Measurements from ENCODE around the gene SH3BP4.

The SH3BP4 gene

GRCh38 chr2:235064976-235065375 lies 113.2 kb downstream of the SH3BP4 start:
- no peak overlapping the region for H3K4me3 ChIP-seq

DNA sequence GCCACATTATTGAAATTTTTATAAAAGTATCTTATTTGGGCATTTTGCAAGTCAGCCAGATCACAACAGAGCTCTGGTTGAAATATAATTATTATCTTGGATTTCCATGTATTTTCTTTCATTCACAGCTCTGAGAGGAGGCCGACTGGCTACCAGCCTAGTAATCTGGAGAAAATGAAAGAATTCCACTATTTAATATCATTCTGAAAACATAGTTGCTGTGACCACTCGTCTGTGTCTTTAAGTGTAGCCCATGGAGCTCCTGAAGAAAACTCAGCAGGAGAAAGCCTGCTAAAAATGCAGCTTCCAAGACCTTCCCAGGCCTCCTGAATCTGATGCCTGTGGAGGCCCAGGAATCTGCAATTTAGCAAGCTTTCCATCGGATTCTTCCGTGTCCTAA lies 114.7 kb downstream of the SH3BP4 start:
- Histone ChIP-seq H3K27ac (no peak overlapping the region), H3K4me1 (no peaks in the 10 kb centered on the region), H3K27me3 (no peaks in the 10 kb centered on the region), H3K4me2 (no peak overlapping the region), H3K4me3 (no peak overlapping the region), H3K9me3 (no peaks in the 10 kb centered on the region), H3K36me3 (no peaks in the 10 kb centered on the region), H3K9ac (no peak overlapping the region), H4K20me1 (no peaks in the 10 kb centered on the region)
- TF ChIP-seq Cebpa-rat (IDR thresholded peaks at IDR 0.05): no peak

More at GRCh38 chr2:235064976-235065375, 113.2 kb downstream of the SH3BP4 start:
- Histone ChIP-seq H3K27me3 (no peaks in the 10 kb centered on the region), H3K4me1 (no peaks in the 10 kb centered on the region), H3K27ac (no peak overlapping the region), H3K9me3 (no peaks in the 10 kb centered on the region), H4K20me1 (no peaks in the 10 kb centered on the region), H3K9ac (no peak overlapping the region), H3K4me2 (no peak overlapping the region), H3K36me3 (no peaks in the 10 kb centered on the region)
- no peak for TF ChIP-seq Cebpa-rat (IDR thresholded peaks at IDR 0.05)

DNA sequence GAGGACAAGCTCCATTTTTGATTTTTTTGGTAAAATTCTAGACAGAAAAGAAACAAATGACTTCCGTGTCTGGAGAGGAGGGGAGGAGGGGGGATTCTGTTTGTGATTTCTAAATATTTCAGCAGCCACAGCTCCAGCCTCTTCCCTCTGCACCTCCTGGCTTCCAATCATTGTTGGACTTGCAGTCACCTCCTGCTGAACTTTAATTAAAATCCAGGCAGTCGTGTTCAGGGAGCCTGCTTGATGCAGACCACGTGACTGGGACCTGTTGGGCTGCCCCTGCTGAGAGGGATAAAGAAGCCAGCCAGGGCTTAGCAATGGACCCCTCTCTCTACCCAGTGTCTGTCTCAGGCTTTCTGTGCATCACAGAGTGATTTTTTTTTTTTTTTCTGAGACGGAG lies 115.1 kb downstream of the SH3BP4 start:
- TF ChIP-seq Cebpa-rat (IDR thresholded peaks at IDR 0.05): no peak
- no peak overlapping the region for H3K27ac ChIP-seq
- no peaks in the 10 kb centered on the region for H3K36me3 ChIP-seq
- H3K4me1 ChIP-seq: no peaks in the 10 kb centered on the region
- no peak overlapping the region for H3K9ac ChIP-seq
- H4K20me1 ChIP-seq: no peaks in the 10 kb centered on the region
- no peak overlapping the region for H3K4me2 ChIP-seq
- no peak overlapping the region for H3K4me3 ChIP-seq
- no peaks in the 10 kb centered on the region for H3K9me3 ChIP-seq
- H3K27me3 ChIP-seq: no peaks in the 10 kb centered on the region

- H3K36me3 ChIP-seq: no peaks in the 10 kb centered on the region
- no peak overlapping the region for H3K9ac ChIP-seq
- no peak overlapping the region for H3K4me3 ChIP-seq
- no peaks in the 10 kb centered on the region for H3K9me3 ChIP-seq
- no peak overlapping the region for H3K4me2 ChIP-seq
- H4K20me1 ChIP-seq: no peaks in the 10 kb centered on the region
- H3K27me3 ChIP-seq: no peaks in the 10 kb centered on the region
- TF ChIP-seq Cebpa-rat (IDR thresholded peaks at IDR 0.05): no peak
- peaks cover 9% of the 10 kb centered on the region for H3K4me1 ChIP-seq
- H3K27ac ChIP-seq: no peak overlapping the region
These were observed 116.9 kb downstream of the SH3BP4 start for GRCh38 chr2:235068701-235069100.

- peaks cover 23% of the 10 kb centered on the region for H3K4me1 ChIP-seq
- no peak overlapping the region for H3K4me3 ChIP-seq
- no peaks in the 10 kb centered on the region for H3K36me3 ChIP-seq
- no peak overlapping the region for H3K9ac ChIP-seq
- no peak for TF ChIP-seq Cebpa-rat (IDR thresholded peaks at IDR 0.05)
- no peaks in the 10 kb centered on the region for H3K27me3 ChIP-seq
- no peak overlapping the region for H3K4me2 ChIP-seq
- H3K27ac ChIP-seq: no peak overlapping the region
- no peaks in the 10 kb centered on the region for H4K20me1 ChIP-seq
- no peaks in the 10 kb centered on the region for H3K9me3 ChIP-seq
These were observed 118.4 kb downstream of the SH3BP4 start for GRCh38 chr2:235070063-235070706.

GRCh38 chr2:235073868-235074413 lies 122.1 kb downstream of the SH3BP4 start:
- Histone ChIP-seq H3K27ac (no peak overlapping the region), H3K4me2 (peak overlapping the region; percentile 60), H3K9ac (peak overlapping the region; percentile 53; the same call in 1 of the 2 replicates), H3K4me1 (peaks cover 26% of the 10 kb centered on the region), H3K36me3 (no peaks in the 10 kb centered on the region), H3K4me3 (no peak overlapping the region), H3K27me3 (no peaks in the 10 kb centered on the region), H3K9me3 (no peaks in the 10 kb centered on the region), H4K20me1 (no peaks in the 10 kb centered on the region)
- TF ChIP-seq Cebpa-rat (IDR thresholded peaks at IDR 0.05): no peak

DNA sequence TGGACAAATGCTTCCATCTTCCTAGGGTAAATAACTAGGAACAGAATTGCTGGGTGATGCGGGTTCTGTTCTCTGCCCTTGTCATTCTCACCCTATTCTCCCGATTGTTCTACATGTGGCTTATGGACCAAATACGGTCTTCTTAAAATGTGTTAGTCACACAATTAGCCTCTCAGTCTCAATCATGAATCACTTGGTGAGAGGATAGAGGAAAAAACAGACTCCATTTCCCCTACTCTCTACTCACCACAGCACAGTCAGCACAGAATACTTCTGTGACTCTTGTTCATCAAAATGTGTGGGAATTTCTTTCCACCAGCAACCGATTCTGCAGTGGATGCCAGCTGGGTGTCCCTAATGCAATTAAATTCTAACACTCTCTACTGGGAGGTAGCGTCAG lies 125.2 kb downstream of the SH3BP4 start:
- Histone ChIP-seq H4K20me1 (no peaks in the 10 kb centered on the region), H3K4me3 (no peak overlapping the region), H3K27ac (no peak overlapping the region), H3K4me2 (no peak overlapping the region), H3K9ac (no peak overlapping the region), H3K36me3 (no peaks in the 10 kb centered on the region), H3K4me1 (peaks cover 26% of the 10 kb centered on the region), H3K9me3 (peaks cover 11% of the 10 kb centered on the region; the same call in 1 of the 2 replicates), H3K27me3 (no peaks in the 10 kb centered on the region)
- TF ChIP-seq Cebpa-rat (IDR thresholded peaks at IDR 0.05): no peak

GRCh38 chr2:235078182-235078581 lies 126.4 kb downstream of the SH3BP4 start:
- H3K4me2 ChIP-seq: no peak overlapping the region
- H3K36me3 ChIP-seq: no peaks in the 10 kb centered on the region
- no peak overlapping the region for H3K27ac ChIP-seq
- TF ChIP-seq Cebpa-rat (IDR thresholded peaks at IDR 0.05): no peak
- no peak overlapping the region for H3K4me3 ChIP-seq
- H3K27me3 ChIP-seq: no peaks in the 10 kb centered on the region
- H3K9me3 ChIP-seq: peaks cover 12% of the 10 kb centered on the region; the same call in 1 of the 2 replicates
- H3K4me1 ChIP-seq: peaks cover 22% of the 10 kb centered on the region
- H4K20me1 ChIP-seq: no peaks in the 10 kb centered on the region
- H3K9ac ChIP-seq: no peak overlapping the region

- H3K9ac ChIP-seq: no peak overlapping the region
- no peaks in the 10 kb centered on the region for H4K20me1 ChIP-seq
- H3K36me3 ChIP-seq: no peaks in the 10 kb centered on the region
- peaks cover 14% of the 10 kb centered on the region for H3K4me1 ChIP-seq
- H3K27ac ChIP-seq: no peak overlapping the region
- TF ChIP-seq Cebpa-rat (IDR thresholded peaks at IDR 0.05): no peak
- H3K9me3 ChIP-seq: peaks cover 13% of the 10 kb centered on the region; the same call in 1 of the 2 replicates
- no peak overlapping the region for H3K4me3 ChIP-seq
- no peaks in the 10 kb centered on the region for H3K27me3 ChIP-seq
- no peak overlapping the region for H3K4me2 ChIP-seq
These were observed 127.2 kb downstream of the SH3BP4 start for GRCh38 chr2:235078914-235079472.

- H3K4me3 ChIP-seq: no peak overlapping the region
- peaks cover 23% of the 10 kb centered on the region for H3K9me3 ChIP-seq
- H3K36me3 ChIP-seq: no peaks in the 10 kb centered on the region
- no peak overlapping the region for H3K9ac ChIP-seq
- H4K20me1 ChIP-seq: no peaks in the 10 kb centered on the region
- peaks cover 4% of the 10 kb centered on the region for H3K4me1 ChIP-seq
- H3K27ac ChIP-seq: no peak overlapping the region
- TF ChIP-seq Cebpa-rat (IDR thresholded peaks at IDR 0.05): no peak
- H3K4me2 ChIP-seq: no peak overlapping the region
- no peaks in the 10 kb centered on the region for H3K27me3 ChIP-seq
These were observed 128.3 kb downstream of the SH3BP4 start for GRCh38 chr2:235080101-235080500.

All from BLaER1 (cell line).